OCI-LY3 (cell line): ENCODE data around the gene BICD1.

Experiments used
- H2AFZ ChIP-seq: fragments of 200-600, 300-600 bp; shearing (Covaris generic); 2 replicates; pipeline ENCODE4 v1.6.0; 2014; ENCODE audit warnings: antibody characterized with exemption, low read depth, low read length
- H3K27ac ChIP-seq: fragments of 200-600, 300-600 bp; sonication (generic); 2 replicates; pipeline ENCODE4 v1.5.1; 2014; ENCODE audit warnings: mild to moderate bottlenecking, low read length, moderate library complexity, mixed read lengths
- H3K27me3 ChIP-seq: fragments of 200-600, 300-600 bp; sonication (generic); 2 replicates; pipeline ENCODE4 v1.6.1; 2014; ENCODE audit warnings: low read depth, low read length, mixed read lengths
- H3K36me3 ChIP-seq: fragments of 200-600, 300-600 bp; sonication (generic); replicated peaks from 2 replicates; pipeline ENCODE3; 2014; ENCODE audit warnings: low read depth, low read length, mixed read lengths
- H3K4me1 ChIP-seq: fragments of 300-600, 200-600 bp; sonication (generic); 2 replicates; pipeline ENCODE4 v1.6.1; 2014; ENCODE audit warnings: low read length, mixed read lengths
- H3K4me2 ChIP-seq: fragments of 200-600, 300-600 bp; sonication (generic); 2 replicates; pipeline ENCODE4 v1.6.1; 2014; ENCODE audit warnings: low read length, mixed read lengths
- H3K4me3 ChIP-seq: fragments of 300-600, 200-600 bp; sonication (generic); 2 replicates; pipeline ENCODE4 v1.5.1; 2014; ENCODE audit warnings: antibody characterized with exemption, mild to moderate bottlenecking, low read length, moderate library complexity
- H3K79me2 ChIP-seq: fragments of 300-600, 200-600 bp; shearing (Covaris generic); 2 replicates; pipeline ENCODE4 v1.6.1; 2014; ENCODE audit warnings: mild to moderate bottlenecking, low read length, mixed read lengths
- H3K9ac ChIP-seq: fragments of 300-600, 200-600 bp; shearing (Covaris generic); 2 replicates; pipeline ENCODE4 v1.6.0; 2014; ENCODE audit warnings: mild to moderate bottlenecking, low read length, moderate library complexity
- H3K9me3 ChIP-seq: fragments of 200-600, 300-600 bp; shearing (Covaris generic); 2 replicates; pipeline ENCODE4 v1.6.1; 2014; ENCODE audit warnings: low read length, mixed read lengths; ENCODE audit not compliant: insufficient read depth
- H4K20me1 ChIP-seq: fragments of 200-600, 300-600 bp; sonication (generic); 2 replicates; pipeline ENCODE4 v1.6.1; 2016; ENCODE audit warnings: low read length, mixed read lengths; ENCODE audit not compliant: insufficient read depth
- CTCF ChIP-seq: fragments of 200-600, 300-600 bp; sonication (generic); IDR thresholded peaks from 2 replicates; pipeline ENCODE4 v1.5.1; 2014; ENCODE audit warnings: antibody characterized with exemption, low read length, low read depth
- EZH2phosphoT487 ChIP-seq: fragments of 200-600 bp; shearing (Covaris generic); IDR thresholded peaks from 2 replicates; pipeline ENCODE4 v1.6.1; 2018; ENCODE audit warnings: antibody characterized with exemption, mixed run types, low read depth

The BICD1 gene

GRCh38 chr12:32151086-32151485, 44.4 kb downstream of the BICD1 start:
- Histone ChIP-seq H3K27ac (no peak overlapping the region), H3K9ac (no peak overlapping the region), H3K27me3 (no peaks in the 10 kb centered on the region), H3K9me3 (no peaks in the 10 kb centered on the region), H3K4me3 (no peak overlapping the region), H2AFZ (no peak overlapping the region), H4K20me1 (no peaks in the 10 kb centered on the region), H3K36me3 (peaks cover 4% of the 10 kb centered on the region), H3K4me2 (no peak overlapping the region), H3K79me2 (peaks cover 5% of the 10 kb centered on the region; the same call in 1 of the 2 replicates), H3K4me1 (peaks cover 11% of the 10 kb centered on the region)
- TF ChIP-seq CTCF: no peak
- no peak for TF ChIP-seq EZH2phosphoT487

DNA sequence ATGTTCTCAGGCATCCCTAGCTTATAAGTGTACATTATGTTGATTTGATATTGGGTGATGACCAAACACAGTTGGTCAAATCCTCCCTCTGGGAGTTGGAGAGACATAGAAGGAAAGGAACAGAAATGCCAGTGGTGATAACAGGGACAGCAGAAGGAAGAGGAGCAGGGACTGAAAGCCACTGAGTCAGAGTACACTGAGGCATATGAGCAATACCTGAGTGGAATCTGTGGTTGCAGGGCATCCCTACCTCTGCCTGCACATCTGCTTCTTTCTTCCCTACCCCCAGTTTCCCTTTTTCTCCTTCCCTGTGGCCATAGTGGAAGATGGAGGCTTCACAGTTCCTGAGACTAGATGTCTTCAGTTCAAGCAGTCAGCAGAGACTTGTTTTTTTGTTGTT, 44.9 kb downstream of the BICD1 start:
- H3K4me2 ChIP-seq: no peak overlapping the region
- no peak overlapping the region for H2AFZ ChIP-seq
- H3K4me1 ChIP-seq: peaks cover 7% of the 10 kb centered on the region
- H4K20me1 ChIP-seq: no peaks in the 10 kb centered on the region
- TF ChIP-seq CTCF (no peak), EZH2phosphoT487 (no peak)
- no peak overlapping the region for H3K9ac ChIP-seq
- no peaks in the 10 kb centered on the region for H3K27me3 ChIP-seq
- no peaks in the 10 kb centered on the region for H3K9me3 ChIP-seq
- H3K79me2 ChIP-seq: 0 out of 2 replicates have a peak, but pooled peaks cover 5% of the 10 kb centered on the region
- H3K36me3 ChIP-seq: peaks cover 4% of the 10 kb centered on the region
- no peak overlapping the region for H3K4me3 ChIP-seq
- no peak overlapping the region for H3K27ac ChIP-seq

- no peaks in the 10 kb centered on the region for H3K36me3 ChIP-seq
- H2AFZ ChIP-seq: no peak overlapping the region
- no peak overlapping the region for H3K9ac ChIP-seq
- no peaks in the 10 kb centered on the region for H4K20me1 ChIP-seq
- no peaks in the 10 kb centered on the region for H3K9me3 ChIP-seq
- TF ChIP-seq EZH2phosphoT487 (no peak), CTCF (no peak)
- no peaks in the 10 kb centered on the region for H3K27me3 ChIP-seq
- H3K79me2 ChIP-seq: no peaks in the 10 kb centered on the region
- H3K4me1 ChIP-seq: no peaks in the 10 kb centered on the region
- no peak overlapping the region for H3K27ac ChIP-seq
- H3K4me2 ChIP-seq: no peak overlapping the region
- no peak overlapping the region for H3K4me3 ChIP-seq
These were observed 48.4 kb downstream of the BICD1 start for GRCh38 chr12:32155041-32155440.

DNA sequence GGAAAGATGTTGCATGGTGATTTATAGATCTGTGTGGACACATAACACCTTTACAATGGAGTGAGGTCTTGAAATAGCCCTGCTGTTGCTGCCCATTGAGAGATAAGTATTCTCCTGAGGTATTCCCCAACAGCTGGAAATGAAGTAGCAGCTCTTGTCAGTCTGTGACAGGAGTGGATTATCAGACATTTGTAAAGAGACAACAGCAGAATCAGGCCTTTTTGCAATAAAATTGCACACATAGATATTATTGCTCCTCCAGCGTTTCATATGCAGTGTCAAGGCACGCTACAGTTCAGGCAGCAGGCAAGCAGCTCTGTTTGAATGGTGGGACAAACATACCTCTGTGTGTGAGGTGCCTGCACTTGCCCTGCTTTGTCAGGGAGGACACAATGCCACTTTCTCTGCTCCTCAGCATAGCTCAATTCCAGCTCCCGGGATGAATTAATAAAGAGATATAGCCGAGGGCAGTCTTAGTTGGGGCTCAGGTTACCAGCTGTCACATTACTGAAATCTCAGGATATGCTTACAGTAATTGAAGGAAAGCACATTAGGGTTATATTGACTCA, 49.4 kb downstream of the BICD1 start:
- no peak overlapping the region for H3K4me2 ChIP-seq
- H3K9me3 ChIP-seq: no peaks in the 10 kb centered on the region
- H3K4me3 ChIP-seq: no peak overlapping the region
- H4K20me1 ChIP-seq: no peaks in the 10 kb centered on the region
- no peaks in the 10 kb centered on the region for H3K27me3 ChIP-seq
- no peak overlapping the region for H2AFZ ChIP-seq
- no peaks in the 10 kb centered on the region for H3K36me3 ChIP-seq
- no peaks in the 10 kb centered on the region for H3K4me1 ChIP-seq
- H3K79me2 ChIP-seq: no peaks in the 10 kb centered on the region
- no peak for TF ChIP-seq EZH2phosphoT487
- no peak for TF ChIP-seq CTCF
- no peak overlapping the region for H3K27ac ChIP-seq
- no peak overlapping the region for H3K9ac ChIP-seq
